Measurements from ENCODE around the gene RRAS2.

RRAS2 gene

DNA sequence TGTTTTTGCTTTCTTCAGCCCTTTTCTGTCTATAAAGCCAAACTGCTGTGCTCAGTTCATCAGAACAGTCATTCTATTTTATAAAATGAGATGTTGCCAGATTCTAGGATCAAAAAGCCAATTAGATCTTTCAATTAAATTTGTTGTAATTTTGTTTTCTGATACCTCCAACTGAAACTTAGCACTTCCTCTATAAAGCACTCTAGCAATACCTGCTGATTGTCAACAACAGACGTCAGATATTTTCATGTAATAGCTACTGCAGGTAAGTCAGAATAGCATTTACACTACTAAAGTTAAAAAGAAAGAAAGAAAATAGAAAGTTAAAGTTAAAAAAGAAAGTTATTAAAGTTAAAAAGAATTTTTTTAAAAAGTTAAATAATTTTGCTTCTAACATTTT, 19.6 kb downstream of the RRAS2 start:
- H3K36me3 ChIP-seq (ENCODE audit: control insufficient read depth, insufficient read depth, low read length): no peaks in the 10 kb centered on the region
- no peak overlapping the region for H3K4me3 ChIP-seq (ENCODE audit: low read length)
- DNase-seq (ENCODE audit: low read depth, low spot score): no peak
- H3K4me1 ChIP-seq (ENCODE audit: control insufficient read depth, insufficient read depth, low read length): peaks cover 6% of the 10 kb centered on the region; the same call in 1 of the 2 replicates
- H3K27ac ChIP-seq (ENCODE audit: low read length): no peak overlapping the region
- no peaks in the 10 kb centered on the region for H3K27me3 ChIP-seq (ENCODE audit: control insufficient read depth, insufficient read depth, low read length)
- H3K9me3 ChIP-seq (ENCODE audit: control insufficient read depth, insufficient read depth, low read length): no peaks in the 10 kb centered on the region
- WGBS (ENCODE audit: insufficient coverage, insufficient read length): no CpG with 5 or more reads among the region's 1 CpG

- H3K36me3 ChIP-seq (ENCODE audit: control insufficient read depth, insufficient read depth, low read length): no peaks in the 10 kb centered on the region
- no peak overlapping the region for H3K4me3 ChIP-seq (ENCODE audit: low read length)
- no peak for DNase-seq (ENCODE audit: low read depth, low spot score)
- H3K4me1 ChIP-seq (ENCODE audit: control insufficient read depth, insufficient read depth, low read length): peaks cover 6% of the 10 kb centered on the region; the same call in 1 of the 2 replicates
- no CpG with 5 or more reads among the region's 2 CpGs for WGBS (ENCODE audit: insufficient coverage, insufficient read length)
- no peaks in the 10 kb centered on the region for H3K9me3 ChIP-seq (ENCODE audit: control insufficient read depth, insufficient read depth, low read length)
- no peaks in the 10 kb centered on the region for H3K27me3 ChIP-seq (ENCODE audit: control insufficient read depth, insufficient read depth, low read length)
- no peak overlapping the region for H3K27ac ChIP-seq (ENCODE audit: low read length)
These were observed 22.2 kb downstream of the RRAS2 start for GRCh38 chr11:14336507-14337503.

DNA sequence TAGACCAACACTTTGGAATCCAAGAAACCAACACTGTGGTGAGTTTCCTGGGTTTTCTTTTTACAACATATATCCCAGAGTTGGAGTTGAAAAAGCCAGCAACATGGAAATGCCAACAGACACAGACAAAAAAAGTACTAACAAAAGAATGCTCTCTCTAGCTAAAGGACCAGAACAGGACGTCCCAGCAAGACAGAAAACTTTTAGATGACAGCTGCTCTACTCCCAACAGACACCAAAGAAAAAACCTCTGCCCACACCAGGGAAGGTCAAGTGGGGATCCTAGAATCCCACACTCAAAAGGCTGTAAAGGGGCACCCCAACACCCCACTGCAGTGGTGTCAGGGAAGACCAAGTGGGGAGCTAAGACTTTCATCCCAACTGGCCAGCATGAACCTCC, 23.3 kb downstream of the RRAS2 start:
- H3K27me3 ChIP-seq (ENCODE audit: control insufficient read depth, insufficient read depth, low read length): no peaks in the 10 kb centered on the region
- no CpG with 5 or more reads among the region's 1 CpG for WGBS (ENCODE audit: insufficient coverage, insufficient read length)
- no peak overlapping the region for H3K4me3 ChIP-seq (ENCODE audit: low read length)
- H3K9me3 ChIP-seq (ENCODE audit: control insufficient read depth, insufficient read depth, low read length): no peaks in the 10 kb centered on the region
- no peak for DNase-seq (ENCODE audit: low read depth, low spot score)
- H3K4me1 ChIP-seq (ENCODE audit: control insufficient read depth, insufficient read depth, low read length): peaks cover 6% of the 10 kb centered on the region; the same call in 1 of the 2 replicates
- H3K36me3 ChIP-seq (ENCODE audit: control insufficient read depth, insufficient read depth, low read length): no peaks in the 10 kb centered on the region
- H3K27ac ChIP-seq (ENCODE audit: low read length): no peak overlapping the region

- Histone ChIP-seq H3K9me3 (ENCODE audit: control insufficient read depth, insufficient read depth, low read length) (no peaks in the 10 kb centered on the region), H3K36me3 (ENCODE audit: control insufficient read depth, insufficient read depth, low read length) (no peaks in the 10 kb centered on the region), H3K4me3 (ENCODE audit: low read length) (no peak overlapping the region), H3K27ac (ENCODE audit: low read length) (no peak overlapping the region), H3K27me3 (ENCODE audit: control insufficient read depth, insufficient read depth, low read length) (no peaks in the 10 kb centered on the region), H3K4me1 (ENCODE audit: control insufficient read depth, insufficient read depth, low read length) (peaks cover 6% of the 10 kb centered on the region; the same call in 1 of the 2 replicates)
- DNase-seq (ENCODE audit: low read depth, low spot score): no peak
- no CpG with 5 or more reads among the region's 2 CpGs for WGBS (ENCODE audit: insufficient coverage, insufficient read length)
These were observed 24.1 kb downstream of the RRAS2 start for GRCh38 chr11:14334893-14335292.

DNA sequence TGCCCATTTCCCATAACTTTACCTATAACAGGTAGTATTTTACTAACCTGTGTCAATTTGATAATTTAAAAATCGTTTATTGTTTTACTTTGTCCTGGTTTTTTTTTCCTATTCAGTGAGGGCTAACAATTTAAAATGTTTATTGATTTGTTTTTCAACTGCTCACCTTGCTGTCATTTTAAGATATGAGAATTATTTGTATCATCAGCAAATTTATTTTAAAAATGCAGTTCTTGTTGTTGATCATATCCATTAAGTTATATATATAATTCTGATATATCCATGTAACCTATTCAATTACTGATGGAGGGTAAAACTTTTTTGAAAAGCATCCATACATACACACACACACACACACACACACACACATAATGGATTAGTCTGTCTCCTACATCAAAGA, 24.8 kb downstream of the RRAS2 start:
- Histone ChIP-seq H3K4me3 (ENCODE audit: low read length) (no peak overlapping the region), H3K27ac (ENCODE audit: low read length) (no peak overlapping the region), H3K36me3 (ENCODE audit: control insufficient read depth, insufficient read depth, low read length) (no peaks in the 10 kb centered on the region), H3K4me1 (ENCODE audit: control insufficient read depth, insufficient read depth, low read length) (peaks cover 6% of the 10 kb centered on the region; the same call in 1 of the 2 replicates), H3K9me3 (ENCODE audit: control insufficient read depth, insufficient read depth, low read length) (no peaks in the 10 kb centered on the region), H3K27me3 (ENCODE audit: control insufficient read depth, insufficient read depth, low read length) (no peaks in the 10 kb centered on the region)
- no CpG with 5 or more reads among the region's 1 CpG for WGBS (ENCODE audit: insufficient coverage, insufficient read length)
- no peak for DNase-seq (ENCODE audit: low read depth, low spot score)

GRCh38 chr11:14331476-14332136, 27.4 kb downstream of the RRAS2 start:
- DNase-seq (ENCODE audit: low read depth, low spot score): no peak
- Histone ChIP-seq H3K9me3 (ENCODE audit: control insufficient read depth, insufficient read depth, low read length) (no peaks in the 10 kb centered on the region), H3K36me3 (ENCODE audit: control insufficient read depth, insufficient read depth, low read length) (no peaks in the 10 kb centered on the region), H3K4me1 (ENCODE audit: control insufficient read depth, insufficient read depth, low read length) (peaks cover 2% of the 10 kb centered on the region), H3K4me3 (ENCODE audit: low read length) (no peak overlapping the region), H3K27ac (ENCODE audit: low read length) (no peak overlapping the region), H3K27me3 (ENCODE audit: control insufficient read depth, insufficient read depth, low read length) (no peaks in the 10 kb centered on the region)
- no CpG with 5 or more reads among the region's 6 CpGs for WGBS (ENCODE audit: insufficient coverage, insufficient read length)

GRCh38 chr11:14330881-14331280, 28.1 kb downstream of the RRAS2 start:
- Histone ChIP-seq H3K4me1 (ENCODE audit: control insufficient read depth, insufficient read depth, low read length) (peaks cover under 1% of the 10 kb centered on the region), H3K36me3 (ENCODE audit: control insufficient read depth, insufficient read depth, low read length) (no peaks in the 10 kb centered on the region), H3K4me3 (ENCODE audit: low read length) (no peak overlapping the region), H3K27ac (ENCODE audit: low read length) (no peak overlapping the region), H3K27me3 (ENCODE audit: control insufficient read depth, insufficient read depth, low read length) (no peaks in the 10 kb centered on the region), H3K9me3 (ENCODE audit: control insufficient read depth, insufficient read depth, low read length) (no peaks in the 10 kb centered on the region)
- WGBS (ENCODE audit: insufficient coverage, insufficient read length): no CpG with 5 or more reads among the region's 2 CpGs
- no peak for DNase-seq (ENCODE audit: low read depth, low spot score)

DNA sequence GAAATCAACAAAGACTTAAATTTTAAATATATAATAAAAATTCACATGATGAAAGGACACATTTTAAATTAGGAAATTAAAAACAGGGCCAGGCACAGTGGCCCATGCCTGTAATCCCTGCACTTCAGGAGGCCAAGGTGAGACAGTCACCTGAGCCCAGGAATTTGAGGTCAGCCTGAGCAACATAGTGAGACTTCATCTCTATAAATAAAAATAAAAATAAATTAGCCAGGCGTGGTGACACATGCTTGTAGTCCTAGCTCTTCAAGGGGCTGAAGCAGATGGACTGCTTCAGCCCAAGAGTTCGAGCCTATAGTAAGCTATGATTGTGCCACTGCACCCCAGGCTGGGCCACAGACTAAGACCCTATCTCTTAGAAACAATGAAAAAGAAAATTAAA, 29.3 kb downstream of the RRAS2 start:
- H3K27me3 ChIP-seq (ENCODE audit: control insufficient read depth, insufficient read depth, low read length): no peaks in the 10 kb centered on the region
- DNase-seq (ENCODE audit: low read depth, low spot score): no peak
- H3K36me3 ChIP-seq (ENCODE audit: control insufficient read depth, insufficient read depth, low read length): no peaks in the 10 kb centered on the region
- no peak overlapping the region for H3K27ac ChIP-seq (ENCODE audit: low read length)
- H3K4me1 ChIP-seq (ENCODE audit: control insufficient read depth, insufficient read depth, low read length): peaks cover 2% of the 10 kb centered on the region
- no peaks in the 10 kb centered on the region for H3K9me3 ChIP-seq (ENCODE audit: control insufficient read depth, insufficient read depth, low read length)
- no CpG with 5 or more reads among the region's 2 CpGs for WGBS (ENCODE audit: insufficient coverage, insufficient read length)
- no peak overlapping the region for H3K4me3 ChIP-seq (ENCODE audit: low read length)

DNA sequence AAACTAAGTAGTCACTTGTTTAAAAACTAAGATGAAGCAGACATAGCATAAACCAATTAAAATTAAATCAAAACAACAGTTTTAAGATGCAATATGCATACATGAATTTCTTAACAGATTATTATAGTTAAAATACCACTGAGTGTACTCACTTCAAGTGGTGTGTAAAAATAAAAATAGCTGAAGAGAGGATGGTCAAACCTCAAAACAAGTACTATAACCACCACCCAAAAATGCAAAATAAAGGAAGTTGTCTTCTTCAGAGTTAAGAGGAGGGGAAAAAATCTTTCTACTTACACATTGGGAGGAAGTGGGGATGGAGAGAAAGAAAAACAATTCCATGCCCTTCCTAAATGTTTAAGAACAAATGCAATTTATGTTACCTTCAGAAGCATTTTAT, 31.9 kb downstream of the RRAS2 start:
- no peak overlapping the region for H3K27ac ChIP-seq (ENCODE audit: low read length)
- H3K4me1 ChIP-seq (ENCODE audit: control insufficient read depth, insufficient read depth, low read length): peaks cover 2% of the 10 kb centered on the region
- no peaks in the 10 kb centered on the region for H3K27me3 ChIP-seq (ENCODE audit: control insufficient read depth, insufficient read depth, low read length)
- DNase-seq (ENCODE audit: low read depth, low spot score): no peak
- H3K9me3 ChIP-seq (ENCODE audit: control insufficient read depth, insufficient read depth, low read length): no peaks in the 10 kb centered on the region
- no peak overlapping the region for H3K4me3 ChIP-seq (ENCODE audit: low read length)
- H3K36me3 ChIP-seq (ENCODE audit: control insufficient read depth, insufficient read depth, low read length): no peaks in the 10 kb centered on the region

DNA sequence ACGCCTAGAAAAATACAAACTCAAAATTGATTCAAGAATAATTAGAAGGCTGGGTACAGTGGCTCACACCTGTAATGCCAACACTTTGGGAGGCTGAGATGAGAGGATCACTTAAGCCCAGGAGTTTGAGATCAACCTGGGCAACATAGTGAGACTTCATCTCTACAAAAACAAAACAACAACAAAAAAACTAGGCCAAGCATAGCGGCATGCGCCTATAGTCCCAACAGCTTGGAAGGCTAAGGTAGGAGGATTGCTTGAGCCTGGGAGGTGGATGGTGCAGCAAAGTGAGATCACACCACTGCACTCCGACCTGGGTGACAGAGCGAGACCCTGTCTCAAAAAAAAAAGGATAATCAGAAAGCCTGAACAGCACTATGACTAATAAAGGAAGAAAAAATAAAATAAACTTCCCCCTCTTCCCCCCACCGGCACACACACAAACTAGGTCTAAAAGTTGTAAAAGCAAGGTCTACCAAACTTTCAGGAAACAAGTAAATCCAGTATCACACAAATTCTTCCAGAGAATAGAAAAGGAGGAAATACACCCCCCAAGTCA, 35.8 kb downstream of the RRAS2 start:
- Histone ChIP-seq H3K36me3 (ENCODE audit: control insufficient read depth, insufficient read depth, low read length) (no peaks in the 10 kb centered on the region), H3K27ac (ENCODE audit: low read length) (no peak overlapping the region)

More for the DNA sequence above, 35.8 kb downstream of the RRAS2 start:
- no peak overlapping the region for H3K4me3 ChIP-seq (ENCODE audit: low read length)
- H3K4me1 ChIP-seq (ENCODE audit: control insufficient read depth, insufficient read depth, low read length): peaks cover 2% of the 10 kb centered on the region; the same call in 1 of the 2 replicates
- no peaks in the 10 kb centered on the region for H3K9me3 ChIP-seq (ENCODE audit: control insufficient read depth, insufficient read depth, low read length)
- DNase-seq (ENCODE audit: low read depth, low spot score): no peak
- no CpG with 5 or more reads among the region's 6 CpGs for WGBS (ENCODE audit: insufficient coverage, insufficient read length)
- no peaks in the 10 kb centered on the region for H3K27me3 ChIP-seq (ENCODE audit: control insufficient read depth, insufficient read depth, low read length)
